GM18520 (cell line): Measurements from ENCODE around the gene CYTH4.

Experiments used
- ATAC-seq: cut with Tn5 transposase; IDR thresholded peaks from one replicate; pipeline ENCODE4 v1.9.1; 2021; ENCODE audit not compliant: unreplicated experiment

The CYTH4 gene

GRCh38 chr22:37343863-37344734 lies 61.8 kb downstream of the CYTH4 start:
- ATAC-seq, result no peak

DNA sequence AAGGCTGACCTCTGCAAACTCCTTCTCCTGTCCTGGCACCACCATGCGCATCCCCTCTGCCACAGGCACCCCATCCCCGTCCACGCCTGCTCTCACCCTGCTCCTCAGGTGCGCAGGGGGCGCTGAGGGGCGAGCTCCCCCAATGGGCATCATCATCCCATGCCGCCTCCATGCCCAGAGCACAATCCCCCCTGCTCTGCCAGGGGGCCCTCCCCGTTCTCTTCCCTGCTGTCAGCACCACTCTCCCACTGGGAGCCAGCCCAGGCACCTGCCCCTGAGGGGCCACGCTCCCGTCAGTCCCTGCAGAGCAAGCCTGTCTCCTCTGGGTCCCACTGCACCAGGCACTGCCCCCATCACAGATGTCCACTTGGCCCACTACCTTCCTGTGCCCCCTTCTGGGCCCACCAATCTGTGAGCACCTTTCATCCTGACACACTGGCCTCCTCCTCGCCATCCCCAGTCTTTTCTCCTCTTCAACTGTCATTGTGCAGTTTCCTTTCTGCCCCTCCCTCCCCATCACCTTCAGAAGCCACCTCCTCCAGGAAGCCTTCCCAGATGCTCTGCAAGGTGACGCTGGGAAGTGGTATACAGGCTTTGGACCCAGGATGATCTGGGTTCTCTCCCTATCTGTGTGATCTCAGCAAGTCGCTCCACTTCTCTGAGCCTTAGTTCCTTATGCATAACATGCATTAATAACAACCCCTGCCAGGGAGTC lies 62.6 kb downstream of the CYTH4 start:
- ATAC-seq, result no peak

GRCh38 chr22:37345863-37346504 lies 63.7 kb downstream of the CYTH4 start:
- ATAC-seq, result no peak

DNA sequence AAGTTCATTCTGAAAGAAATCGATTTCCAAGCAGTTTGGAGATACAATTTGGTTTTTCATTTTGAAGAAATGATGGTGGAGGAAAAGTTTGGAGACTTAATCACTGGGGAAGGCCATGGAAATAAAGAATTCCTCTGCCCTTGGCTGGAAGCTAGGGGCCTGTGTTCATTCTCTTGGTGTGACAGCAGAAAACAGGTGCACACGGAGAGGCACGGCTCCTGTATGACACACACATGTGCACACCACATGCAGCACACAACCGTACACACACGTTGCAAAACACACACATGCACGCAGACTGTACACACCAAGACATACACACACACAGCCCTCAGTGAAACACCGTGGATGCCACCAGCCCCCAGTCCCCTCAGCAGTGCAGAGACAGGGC lies 64.2 kb downstream of the CYTH4 start:
- ATAC-seq, result no peak

GRCh38 chr22:37349043-37349814 lies 66.9 kb downstream of the CYTH4 start:
- ATAC-seq, result no peak

DNA sequence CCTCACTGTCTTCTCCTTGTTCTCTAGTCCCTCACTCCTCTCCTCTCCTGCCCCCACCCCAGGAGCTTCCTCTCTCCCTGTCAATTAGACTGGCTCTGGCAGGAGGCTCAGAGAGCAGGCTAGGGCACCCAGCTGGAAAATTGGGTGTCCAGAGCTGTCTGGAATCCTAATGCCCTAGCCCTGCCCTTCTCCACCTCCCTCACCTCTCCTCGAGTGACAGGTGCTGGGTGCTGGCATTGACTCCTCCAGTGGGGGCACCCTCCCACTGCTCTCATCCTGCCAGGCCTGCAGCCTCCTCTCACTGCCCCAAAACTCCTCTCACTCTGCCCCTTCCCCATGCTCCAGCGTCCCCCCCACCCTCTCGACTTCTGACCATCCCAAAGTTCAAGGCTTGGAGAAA lies 68.9 kb downstream of the CYTH4 start:
- no peak for ATAC-seq

DNA sequence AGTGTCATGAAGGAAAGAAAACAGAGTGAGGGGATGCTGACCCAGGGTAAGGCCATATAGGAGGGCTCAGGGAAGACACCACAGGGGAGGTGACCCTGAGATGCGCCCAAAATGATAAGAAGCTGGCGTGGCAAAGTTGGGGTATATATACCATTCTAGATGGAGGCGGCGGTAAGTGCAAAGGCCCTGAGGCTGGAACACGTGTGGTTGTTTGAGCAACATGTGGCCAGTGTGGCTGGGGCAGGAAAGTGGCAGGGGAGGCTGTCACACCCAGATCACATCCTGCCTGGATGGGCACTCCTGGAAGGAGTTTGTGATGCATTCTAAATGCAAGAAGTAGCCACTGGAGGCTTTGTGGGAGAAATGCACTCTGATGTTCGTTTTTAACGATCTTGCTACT lies 70.2 kb downstream of the CYTH4 start:
- ATAC-seq, result no peak

DNA sequence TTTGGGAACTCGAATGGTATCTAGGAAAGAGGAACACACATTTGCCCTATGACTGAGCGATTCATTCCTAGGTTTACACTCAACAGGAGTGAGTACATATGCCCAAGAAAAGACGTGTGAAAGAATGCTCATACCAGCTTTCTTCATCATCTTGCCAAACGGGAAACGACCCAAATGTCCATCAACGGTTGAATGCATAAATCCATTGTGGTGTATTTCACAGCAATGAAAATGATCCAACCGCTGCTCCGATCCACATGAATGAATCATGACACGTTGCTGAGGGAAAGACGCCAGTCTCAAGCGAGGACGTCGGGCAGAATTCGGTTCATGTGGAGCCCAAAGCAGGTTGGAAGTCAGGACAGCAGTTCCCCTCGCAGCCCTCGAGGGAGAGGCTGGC lies 71.5 kb downstream of the CYTH4 start:
- no peak for ATAC-seq

GRCh38 chr22:37354261-37354660 lies 72.0 kb downstream of the CYTH4 start:
- ATAC-seq, result no peak

DNA sequence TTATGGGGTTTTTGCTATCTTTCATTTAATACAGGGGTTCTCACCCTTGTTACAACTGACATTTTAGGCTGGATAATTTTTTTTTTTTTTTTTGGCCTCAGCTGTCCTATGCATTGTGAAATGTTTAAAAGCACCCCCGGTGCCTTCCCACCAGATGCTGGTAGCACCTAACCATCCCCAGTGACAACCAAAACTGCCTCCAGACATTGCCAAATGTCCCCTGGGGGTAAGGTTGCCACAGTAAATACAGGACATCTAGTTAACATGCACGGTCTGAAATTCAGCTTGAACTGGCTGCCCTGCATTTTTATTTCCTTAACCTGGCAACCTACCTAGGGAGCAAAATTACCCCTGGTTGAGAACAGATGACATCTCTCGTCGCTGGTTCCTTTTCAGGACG lies 72.4 kb downstream of the CYTH4 start:
- ATAC-seq, result no peak

- no peak for ATAC-seq
Observed at GRCh38 chr22:37355174-37355573, 72.9 kb downstream of the CYTH4 start.

- ATAC-seq, result no peak
Observed at GRCh38 chr22:37356922-37357321, 74.6 kb downstream of the CYTH4 start.

DNA sequence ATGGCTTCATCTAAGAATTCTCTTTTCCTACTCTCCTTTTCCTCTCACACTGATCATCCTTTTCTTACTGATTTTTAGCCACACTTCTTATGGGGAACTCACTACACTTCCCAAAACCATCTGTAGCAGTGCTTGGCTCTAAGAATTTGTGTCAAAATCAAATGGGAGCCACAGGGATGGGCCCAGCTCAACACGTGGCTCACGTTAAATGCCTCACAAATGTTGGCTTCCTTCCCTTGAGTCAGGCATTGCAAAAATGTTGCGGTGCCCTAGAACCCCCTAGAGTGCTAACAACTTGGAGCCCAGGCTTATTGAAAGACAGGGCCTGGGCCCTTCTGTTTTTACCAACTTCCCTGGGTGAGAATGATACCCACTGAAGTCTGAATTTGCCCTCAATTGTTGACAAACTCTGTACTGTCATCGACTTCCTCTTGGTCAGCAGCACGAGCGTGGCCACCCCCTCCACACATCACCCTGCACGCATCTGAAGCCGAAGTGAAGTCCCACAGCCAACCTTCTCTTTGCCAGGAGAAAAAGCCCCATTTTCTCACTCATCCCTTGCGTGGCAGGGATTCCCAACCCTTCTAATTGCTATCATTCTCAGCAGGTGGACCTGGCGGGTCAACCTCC lies 75.3 kb downstream of the CYTH4 start:
- ATAC-seq, result no peak

DNA sequence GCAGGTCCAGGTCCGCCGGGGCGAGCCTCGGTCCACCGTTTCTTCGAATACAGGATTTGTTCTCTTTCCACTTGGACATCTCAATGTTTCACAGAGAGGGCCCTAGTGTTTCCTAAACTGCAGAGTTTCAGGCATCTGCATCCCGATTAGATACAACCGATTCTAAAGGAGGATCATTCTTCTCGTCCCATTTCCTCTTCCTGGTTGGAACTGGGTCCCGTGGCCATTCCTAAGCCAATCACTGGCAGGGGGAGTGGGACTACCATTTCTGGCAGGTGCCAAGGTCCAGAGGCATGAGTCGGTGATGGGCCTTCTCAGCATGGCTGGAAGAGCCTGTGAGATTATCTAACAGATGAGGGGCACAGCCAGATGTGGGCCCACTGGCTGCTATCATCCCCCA lies 76.1 kb downstream of the CYTH4 start:
- no peak for ATAC-seq

GRCh38 chr22:37358917-37359316 lies 76.6 kb downstream of the CYTH4 start:
- no peak for ATAC-seq

DNA sequence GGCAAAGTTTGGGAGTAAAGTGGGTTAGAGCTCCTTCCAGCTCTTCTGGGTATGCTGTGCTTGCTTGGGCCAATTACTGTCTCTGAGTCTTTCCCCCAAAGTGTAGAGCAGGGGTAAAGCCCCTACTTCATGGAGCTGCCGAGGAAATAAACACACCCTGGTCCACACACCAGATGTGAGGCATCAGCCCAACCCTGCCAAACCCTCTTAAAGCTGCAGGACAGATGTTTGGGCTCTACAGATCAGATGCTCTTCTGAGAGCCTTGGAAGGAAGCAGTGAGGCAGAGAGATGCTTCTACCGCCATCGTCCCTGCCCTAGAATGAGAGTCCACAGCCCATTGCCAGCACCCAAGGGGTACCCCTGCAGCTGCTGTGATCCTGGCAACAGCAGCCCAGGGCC lies 80.3 kb downstream of the CYTH4 start:
- no peak for ATAC-seq

DNA sequence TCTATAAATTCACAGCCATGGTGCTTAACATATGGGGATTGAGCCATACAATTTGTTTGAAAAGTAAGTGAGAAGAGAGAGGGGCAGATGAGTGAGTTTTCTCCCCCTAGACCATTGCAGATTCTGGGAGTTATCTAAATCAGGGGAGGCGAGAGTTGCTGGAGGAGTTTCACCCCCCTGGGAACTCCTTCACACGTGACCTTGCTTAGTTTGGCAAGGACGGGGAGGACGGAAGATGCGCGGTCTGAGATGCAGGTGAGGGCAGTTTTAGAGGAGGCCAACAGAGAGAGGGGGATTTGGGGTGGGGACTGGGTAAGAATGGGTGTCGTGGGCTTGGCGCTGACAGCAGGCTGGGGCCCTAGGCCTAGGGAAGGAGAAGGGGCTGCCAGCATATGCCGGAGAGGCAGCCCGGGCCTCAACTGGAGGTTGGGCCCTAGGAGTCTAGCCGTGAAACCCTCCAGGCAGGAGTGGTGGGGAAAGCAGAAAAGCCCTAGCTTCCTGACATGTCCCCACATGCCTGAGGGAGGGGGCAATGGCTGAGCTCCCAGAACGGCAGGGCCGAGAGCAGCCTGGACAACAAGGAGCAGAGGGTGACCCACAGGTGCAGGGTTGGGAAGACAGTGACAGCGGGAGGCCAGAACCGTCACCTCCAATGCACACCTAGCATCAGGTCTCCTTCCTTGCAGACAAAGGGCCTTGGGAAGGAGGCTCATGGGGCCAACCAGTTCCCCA lies 81.1 kb downstream of the CYTH4 start:
- no peak for ATAC-seq
